GM12873 (cell line): ENCODE results near the gene STAC2.

Experiments
- TF ChIP-seq, protein P1 (sequence below): IDR thresholded peaks from 2 replicates; pipeline ENCODE4 v1.5.1; 2012; ENCODE audit warnings: low read depth, mild to moderate bottlenecking, moderate library complexity, low read length, control low read depth; ENCODE audit not compliant: insufficient read depth; ENCODE audit errors: missing control alignments

The STAC2 gene

DNA sequence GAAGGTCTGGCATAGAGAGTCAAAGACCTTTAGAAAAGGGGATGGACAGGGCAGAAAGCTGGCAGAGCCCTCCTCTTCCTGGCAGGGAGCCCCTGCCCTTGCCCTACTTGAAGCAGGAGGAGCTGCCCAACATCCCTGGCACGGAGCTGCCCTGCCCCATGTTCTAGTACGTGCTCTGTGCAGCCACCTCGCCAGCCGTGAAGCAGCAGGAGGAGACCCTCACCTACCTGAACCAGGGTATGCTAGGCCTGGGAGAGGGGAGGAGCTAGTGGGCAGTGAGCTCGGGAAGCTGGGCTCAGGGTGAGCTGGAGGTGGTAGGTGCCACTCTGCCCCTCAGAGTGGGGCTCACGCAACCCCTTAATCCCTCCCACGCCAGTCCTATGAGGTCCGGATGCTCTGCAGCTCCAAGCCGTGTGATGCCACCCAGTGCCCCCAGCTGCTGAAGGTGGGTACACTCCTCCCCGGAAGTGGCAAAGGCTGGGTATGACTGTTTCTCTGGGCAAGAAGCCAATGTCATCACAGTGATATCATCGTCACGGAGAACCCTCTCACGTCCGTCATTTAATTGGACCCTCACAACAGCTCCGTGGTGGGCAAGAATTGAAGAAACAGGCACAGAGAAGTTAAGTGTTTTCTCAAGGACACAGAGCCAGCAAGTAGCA, 12.7 kb upstream of the STAC2 start:
- TF ChIP-seq, protein P1, sequence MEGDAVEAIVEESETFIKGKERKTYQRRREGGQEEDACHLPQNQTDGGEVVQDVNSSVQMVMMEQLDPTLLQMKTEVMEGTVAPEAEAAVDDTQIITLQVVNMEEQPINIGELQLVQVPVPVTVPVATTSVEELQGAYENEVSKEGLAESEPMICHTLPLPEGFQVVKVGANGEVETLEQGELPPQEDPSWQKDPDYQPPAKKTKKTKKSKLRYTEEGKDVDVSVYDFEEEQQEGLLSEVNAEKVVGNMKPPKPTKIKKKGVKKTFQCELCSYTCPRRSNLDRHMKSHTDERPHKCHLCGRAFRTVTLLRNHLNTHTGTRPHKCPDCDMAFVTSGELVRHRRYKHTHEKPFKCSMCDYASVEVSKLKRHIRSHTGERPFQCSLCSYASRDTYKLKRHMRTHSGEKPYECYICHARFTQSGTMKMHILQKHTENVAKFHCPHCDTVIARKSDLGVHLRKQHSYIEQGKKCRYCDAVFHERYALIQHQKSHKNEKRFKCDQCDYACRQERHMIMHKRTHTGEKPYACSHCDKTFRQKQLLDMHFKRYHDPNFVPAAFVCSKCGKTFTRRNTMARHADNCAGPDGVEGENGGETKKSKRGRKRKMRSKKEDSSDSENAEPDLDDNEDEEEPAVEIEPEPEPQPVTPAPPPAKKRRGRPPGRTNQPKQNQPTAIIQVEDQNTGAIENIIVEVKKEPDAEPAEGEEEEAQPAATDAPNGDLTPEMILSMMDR, result no peak

DNA sequence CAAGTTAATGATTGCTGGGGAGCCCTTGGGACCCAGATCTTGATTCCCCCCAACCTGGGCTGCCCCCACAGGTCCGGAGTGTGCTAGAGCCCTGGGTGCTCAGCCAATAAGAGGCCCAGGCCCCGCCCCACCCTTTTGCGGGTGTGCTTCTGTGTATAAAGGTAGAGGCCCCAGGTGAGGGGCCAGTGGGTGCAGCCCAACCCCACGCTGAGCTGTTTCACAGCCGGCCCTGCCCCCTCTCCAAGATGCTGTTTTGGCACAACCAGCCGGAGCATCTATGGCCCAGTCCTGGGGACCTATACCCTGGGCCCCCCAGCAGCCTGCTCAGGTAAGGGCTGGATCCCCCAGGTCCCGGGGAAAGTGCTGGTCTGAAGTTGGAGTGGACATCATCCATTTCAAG, 11.8 kb upstream of the STAC2 start:
- TF ChIP-seq, protein P1, result no peak

DNA sequence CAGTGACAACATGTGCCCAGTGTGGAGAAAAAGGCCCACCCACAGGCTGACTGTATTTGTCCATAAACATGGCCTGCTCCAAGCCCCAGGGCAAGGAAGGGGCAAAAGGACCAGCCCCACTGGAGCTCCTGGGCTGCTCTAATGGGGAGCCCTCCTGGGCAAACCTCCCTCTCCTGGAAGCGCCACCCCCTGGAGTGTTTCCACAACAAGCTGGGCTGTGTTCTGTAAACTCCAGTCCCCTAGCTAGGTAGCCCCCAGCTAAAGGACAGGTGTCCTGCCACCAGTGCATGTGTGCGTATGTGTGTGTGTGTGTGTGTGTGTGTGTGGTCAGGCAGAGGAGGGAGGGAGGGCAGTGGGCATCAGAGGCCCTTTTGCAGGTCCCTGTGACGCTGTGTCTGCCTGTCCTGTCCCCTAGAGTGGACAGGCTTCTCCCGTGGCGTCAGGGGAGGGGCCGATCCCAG, 11.3 kb upstream of the STAC2 start:
- TF ChIP-seq, protein P1, result no peak

DNA sequence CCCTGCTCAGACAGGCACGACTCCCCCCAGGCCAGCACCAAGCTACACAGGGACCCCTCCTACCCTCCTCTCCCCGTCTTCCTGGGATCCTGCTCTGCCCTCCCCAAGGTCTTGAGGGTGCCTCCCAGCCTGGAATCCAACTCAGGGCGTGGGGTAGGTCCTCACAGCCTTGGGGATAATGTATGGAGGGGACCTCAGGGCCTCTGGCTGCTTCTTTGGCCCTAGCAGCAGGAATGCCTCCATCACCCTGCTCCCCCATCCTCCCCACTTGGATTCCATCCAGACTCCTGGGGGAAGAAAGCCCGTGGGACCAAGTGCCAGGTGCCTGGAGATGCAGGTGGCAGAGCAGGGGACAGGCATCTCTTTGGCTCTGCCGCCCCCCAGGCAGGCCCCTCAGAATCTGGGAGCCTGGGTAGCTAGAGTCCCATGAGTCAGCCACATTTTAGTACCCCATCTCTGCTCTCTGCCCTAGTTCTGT, 10.7 kb upstream of the STAC2 start:
- TF ChIP-seq, protein P1, result no peak

DNA sequence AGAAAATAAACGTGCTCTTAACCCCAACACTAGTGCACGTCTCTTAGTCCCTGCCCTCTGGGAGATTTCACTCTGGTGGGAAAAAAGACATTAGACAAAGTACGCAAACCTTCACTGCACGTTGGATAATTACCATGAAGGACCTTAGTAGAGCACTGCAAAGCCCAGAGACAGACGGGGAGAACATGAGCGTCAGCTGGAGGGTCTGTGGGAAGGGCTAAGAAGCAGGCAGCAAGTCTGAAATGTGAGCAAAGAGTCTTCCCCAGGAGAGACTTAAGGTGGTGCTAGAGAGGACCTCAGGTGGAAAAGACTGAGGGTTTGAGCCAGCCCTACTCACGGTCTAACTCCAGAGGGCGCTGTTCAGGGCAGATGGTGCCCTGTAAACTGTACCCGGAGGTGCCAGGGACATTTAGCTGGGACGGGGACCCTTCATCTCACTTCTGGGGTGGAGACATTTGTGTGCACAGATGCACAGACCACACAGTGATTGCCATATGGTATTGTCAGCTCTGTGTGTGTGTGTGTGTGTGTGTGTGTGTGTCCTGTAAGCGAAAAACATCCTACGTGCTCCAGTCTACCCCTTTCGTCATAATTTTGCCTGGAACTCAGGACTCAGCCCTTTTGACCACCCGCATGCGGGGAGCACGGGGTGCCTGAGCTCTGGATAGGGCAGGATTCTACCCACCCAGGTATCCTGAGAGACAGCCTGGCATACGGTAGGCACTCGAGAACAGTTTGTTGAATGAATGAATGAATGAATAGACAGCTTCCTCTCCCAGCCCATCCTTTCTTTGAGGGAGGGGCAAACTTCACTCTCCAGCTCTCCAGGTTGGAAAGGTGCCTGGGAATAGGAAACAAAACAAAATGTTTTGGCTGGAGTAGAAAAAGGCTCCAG, 10.1 kb upstream of the STAC2 start:
- TF ChIP-seq, protein P1, result peak; percentile 96

DNA sequence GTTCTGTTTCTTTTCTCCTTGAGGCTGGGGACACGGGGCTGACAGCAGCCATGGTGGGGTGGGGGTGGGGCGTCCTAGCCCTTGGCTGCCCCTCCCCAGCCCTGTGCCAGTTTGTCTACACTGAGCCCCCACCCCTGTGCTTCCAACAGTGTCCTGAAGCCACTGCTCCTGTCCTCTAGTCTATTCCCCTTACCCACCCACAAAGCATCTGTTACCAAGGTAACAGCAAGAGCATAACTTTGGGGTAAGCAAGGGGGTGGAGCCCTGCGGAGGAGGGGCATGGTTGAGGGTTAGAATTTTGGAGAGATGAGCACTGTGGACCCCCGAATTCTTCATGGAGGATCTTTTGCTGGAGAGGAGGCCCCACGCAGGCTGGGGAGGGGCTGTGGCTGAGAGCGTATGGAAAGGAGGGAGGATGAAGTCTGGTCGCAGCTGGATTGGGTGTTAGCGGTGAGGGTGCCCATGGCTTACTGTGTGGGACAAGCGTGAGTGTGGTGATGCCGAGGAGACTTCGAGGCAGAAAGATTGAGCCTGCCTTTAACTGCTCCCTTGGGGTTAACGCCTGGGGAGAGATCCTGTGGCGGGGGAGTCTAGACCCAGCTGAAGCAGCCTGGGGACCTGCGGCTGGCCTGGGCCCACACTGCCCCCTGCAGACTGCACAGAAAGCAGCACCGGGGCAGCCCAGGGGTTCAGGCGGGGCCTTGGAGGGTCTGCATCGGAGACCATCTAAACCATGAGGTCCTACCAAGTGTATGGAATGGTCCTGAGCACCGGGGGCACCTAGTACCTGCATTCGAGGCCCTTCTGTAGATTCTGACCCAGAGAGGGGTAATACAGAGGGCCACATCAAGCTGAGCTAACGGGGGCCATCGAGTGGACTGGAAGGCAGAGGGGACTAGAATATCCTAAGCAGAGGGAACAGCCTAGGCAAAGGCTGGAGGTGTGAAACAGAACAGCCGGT, 6.1 kb upstream of the STAC2 start:
- TF ChIP-seq, protein P1, result peak; percentile 83
